ENCODE data around the gene LRP8.

GRCh38 chr1:53326598-53327181, 1.2 kb downstream of the LRP8 start:
- TF ChIP-seq POLR2A (IDR thresholded peaks at IDR 0.05; ENCODE audit: insufficient read depth in 1 of 2, low read depth in 2 of 2, low read length in 2 of 2) (no peak; a peak in 3 of 4 replicates), REPIN1 (CRISPR knock-in tag; IDR thresholded peaks at IDR 0.05; ENCODE audit: borderline replicate concordance, low read depth) (no peak), SMAD3 (CRISPR knock-in tag; IDR thresholded peaks at IDR 0.05) (no peak), ZNF326 (CRISPR knock-in tag; IDR thresholded peaks at IDR 0.05; ENCODE audit: borderline replicate concordance) (no peak), TCF12 (IDR thresholded peaks at IDR 0.05) (no peak), TCF12 (CRISPR knock-in tag; IDR thresholded peaks at IDR 0.05) (no peak; the same call in 1 of the 2 replicates)
